Endothelial cell of umbilical vein (primary cell): Measurements from ENCODE around the gene PTTG1. TPM values are rescaled to one million over a fixed set of nuclear protein-coding genes. Genes with fewer than 3 reads are reported as not detected.

Experiments
- BruUV-seq: library from RNA; stranded (reverse); fragments of 400-500 nt; replicated peaks from 2 replicates; lab custom pipeline; 2021; lab: Mats Ljungman, UMichigan
- CTCF ChIA-PET: fragments of 300-600, 350-600 bp; sonication (Branson Sonifier 250); formaldehyde crosslinking; loops from one replicate; lab custom pipeline; 2021; ENCODE audit warnings: antibody characterized with exemption, inconsistent platforms; lab: Charles Lee
- POLR2A ChIA-PET: fragments of 300-600, 350-600 bp; sonication (Branson Sonifier 250); formaldehyde crosslinking; loops from one replicate; lab custom pipeline; 2021; ENCODE audit warnings: antibody characterized with exemption, inconsistent platforms; lab: Charles Lee
- DNase-seq: peaks from one replicate; pipeline ENCODE4 v3.0.0-alpha.2; 2011; ENCODE audit warnings: low read depth, low spot score
- FAIRE-seq: peaks from 2 replicates; lab custom pipeline; 2011; peaks lifted over from hg19 to GRCh38; lab: Jason Lieb, UNC
- H2AFZ ChIP-seq: 2 replicates; pipeline ENCODE4 v1.6.0; 2012; ENCODE audit warnings: low read depth, low read length, control low read depth, inconsistent platforms
- H3K27ac ChIP-seq: 2 replicates; pipeline ENCODE4 v1.5.1; 2011; ENCODE audit warnings: low read depth, mild to moderate bottlenecking, control low read depth, low read length, moderate library complexity; ENCODE audit not compliant: insufficient read depth
- H3K27me3 ChIP-seq, 2 experiments: 2 replicates each; pipeline versions ENCODE4 v1.6.0 to v1.6.1; 2011; ENCODE audit warnings: low read length in 2 of 2, mixed read lengths in 1 of 2; ENCODE audit not compliant: control insufficient read depth in 2 of 2, insufficient read depth in 2 of 2
- H3K36me3 ChIP-seq, 2 experiments: 2 replicates in 1 of 2; 3 replicates in 1 of 2; pipeline ENCODE4 v1.5.1; 2011; ENCODE audit warnings: low read length in 2 of 2, mild to moderate bottlenecking in 1 of 2, moderate library complexity in 1 of 2; ENCODE audit not compliant: control insufficient read depth in 2 of 2, insufficient read depth in 2 of 2; ENCODE audit errors: extremely low read depth in 1 of 2
- H3K4me1 ChIP-seq: 3 replicates; pipeline ENCODE4 v1.5.1; 2011; ENCODE audit warnings: mild to moderate bottlenecking, low read length; ENCODE audit not compliant: control insufficient read depth, insufficient read depth; ENCODE audit errors: extremely low read depth
- H3K4me2 ChIP-seq: 2 replicates; pipeline ENCODE4 v1.6.1; 2011; ENCODE audit warnings: low read length, control low read depth, mixed read lengths; ENCODE audit not compliant: insufficient read depth
- H3K4me3 ChIP-seq, 3 experiments: fragments of 200-600 bp in 1 of 3; sonication (generic), shearing (Covaris generic) in 1 of 3; replicated peaks in 1 of 3; 2 replicates each; pipeline ENCODE4 v1.5.1; 2011 to 2016; ENCODE audit warnings: control low read depth in 3 of 3, low read length in 3 of 3, mild to moderate bottlenecking in 2 of 3, inconsistent platforms in 1 of 3, low read depth in 1 of 3, moderate library complexity in 1 of 3; ENCODE audit not compliant: insufficient read depth in 1 of 3
- H3K79me2 ChIP-seq: 2 replicates; pipeline ENCODE4 v1.6.0; 2012; ENCODE audit warnings: low read length, inconsistent platforms; ENCODE audit not compliant: control insufficient read depth, insufficient read depth
- H3K9ac ChIP-seq: replicated peaks from 2 replicates; pipeline ENCODE3; 2011; ENCODE audit warnings: low read length, control low read depth; ENCODE audit not compliant: insufficient read depth; ENCODE audit errors: extremely low read depth
- H3K9me1 ChIP-seq: replicated peaks from 3 replicates; pipeline ENCODE4 v1.6.0; 2011; ENCODE audit warnings: mild to moderate bottlenecking, low read length; ENCODE audit not compliant: control insufficient read depth, insufficient read depth; ENCODE audit errors: extremely low read depth
- H3K9me3 ChIP-seq: replicated peaks from 2 replicates; pipeline ENCODE4 v1.5.1; 2012; ENCODE audit warnings: low read length, inconsistent platforms; ENCODE audit not compliant: control insufficient read depth, insufficient read depth
- H4K20me1 ChIP-seq: replicated peaks from 2 replicates; pipeline ENCODE3; 2011; ENCODE audit warnings: mild to moderate bottlenecking, low read length; ENCODE audit not compliant: control insufficient read depth, insufficient read depth; ENCODE audit errors: extremely low read depth
- EZH2 ChIP-seq: IDR thresholded peaks from 2 replicates; pipeline ENCODE4 v1.6.1; 2012; ENCODE audit warnings: borderline replicate concordance, low read depth, mild to moderate bottlenecking, moderate library complexity, low read length, inconsistent platforms; ENCODE audit not compliant: severe bottlenecking
- FOS ChIP-seq: IDR thresholded peaks from 2 replicates; pipeline ENCODE4 v1.6.1; 2011; ENCODE audit warnings: mild to moderate bottlenecking, low read length, moderate library complexity, borderline replicate concordance; ENCODE audit not compliant: insufficient read depth
- GATA2 ChIP-seq: IDR thresholded peaks from 2 replicates; pipeline ENCODE4 v1.7.0; 2011; ENCODE audit warnings: low read depth, mild to moderate bottlenecking, moderate library complexity, mixed read lengths, low read length; ENCODE audit not compliant: insufficient read length, insufficient read depth
- JUN ChIP-seq: IDR thresholded peaks from 2 replicates; pipeline ENCODE4 v1.6.1; 2011; ENCODE audit warnings: borderline replicate concordance, low read depth; ENCODE audit not compliant: insufficient read length, insufficient read depth
- MYC ChIP-seq: IDR thresholded peaks from one replicate; pipeline ENCODE4 v1.6.1; 2011; ENCODE audit warnings: mild to moderate bottlenecking, low read depth, low read length
- POLR2A ChIP-seq: IDR thresholded peaks from 2 replicates; pipeline ENCODE4 v1.6.1; 2012; ENCODE audit warnings: low read depth, mild to moderate bottlenecking, control low read depth, low read length
- POLR2AphosphoS5 ChIP-seq: IDR thresholded peaks from 2 replicates; pipeline ENCODE4 v1.6.1; 2012; ENCODE audit warnings: low read depth, mild to moderate bottlenecking, control low read depth, low read length, moderate library complexity; ENCODE audit not compliant: insufficient read depth
- dilution Hi-C: fragments of 300-500 bp; cut with MboI; formaldehyde crosslinking; loops from one replicate; pipeline ENCODE4 v1.15.0; 2019; ENCODE audit warnings: low sequenced_read_pairs; ENCODE audit not compliant: extremely low pct_ligation_motif_present
- intact Hi-C: fragments of 100-400 bp; cut with micrococcal nuclease; formaldehyde crosslinking; loops from one replicate; pipeline ENCODE4 v1.10.0; 2022
- polyA plus RNA-seq, 4 experiments: library from polyadenylated mRNA; depleted of rRNA in 3 of 4; stranded (reverse) in 3 of 4; unstranded in 1 of 4; fragments of >200 nt; gene quantifications; 2 replicates each; pipeline versions ENCODE4 v1.2.1 to v1.2.3, GENCODE V29; 2011 to 2012; ENCODE audit warnings: missing spikeins in 1 of 4
- total RNA-seq: library from RNA; stranded (reverse); gene quantifications from 2 replicates; pipeline ENCODE4 v1.2.3, GENCODE V29; 2021
- TF ChIP-seq, protein P1 (sequence below): IDR thresholded peaks from 2 replicates; pipeline ENCODE4 v1.6.1; 2011; ENCODE audit not compliant: insufficient read depth, insufficient read length
- TF ChIP-seq, protein P2 (sequence below), 2 donors: IDR thresholded peaks; 1 replicate in 1 of 2; 2 replicates in 1 of 2; pipeline ENCODE4 v1.5.1; 2011; ENCODE audit warnings: low read length in 2 of 2, mild to moderate bottlenecking in 2 of 2, moderate library complexity in 2 of 2, control low read depth in 1 of 2, inconsistent platforms in 1 of 2, low read depth in 1 of 2; ENCODE audit not compliant: insufficient read depth in 1 of 2; ENCODE audit errors: extremely low read depth in 1 of 2

Gene PTTG1
- total and polyA plus RNA-seq, 2 donors (not counting 3 experiments of a cell fraction or from before 2014, with no cell fraction given) = 140 to 157 TPM

DNA sequence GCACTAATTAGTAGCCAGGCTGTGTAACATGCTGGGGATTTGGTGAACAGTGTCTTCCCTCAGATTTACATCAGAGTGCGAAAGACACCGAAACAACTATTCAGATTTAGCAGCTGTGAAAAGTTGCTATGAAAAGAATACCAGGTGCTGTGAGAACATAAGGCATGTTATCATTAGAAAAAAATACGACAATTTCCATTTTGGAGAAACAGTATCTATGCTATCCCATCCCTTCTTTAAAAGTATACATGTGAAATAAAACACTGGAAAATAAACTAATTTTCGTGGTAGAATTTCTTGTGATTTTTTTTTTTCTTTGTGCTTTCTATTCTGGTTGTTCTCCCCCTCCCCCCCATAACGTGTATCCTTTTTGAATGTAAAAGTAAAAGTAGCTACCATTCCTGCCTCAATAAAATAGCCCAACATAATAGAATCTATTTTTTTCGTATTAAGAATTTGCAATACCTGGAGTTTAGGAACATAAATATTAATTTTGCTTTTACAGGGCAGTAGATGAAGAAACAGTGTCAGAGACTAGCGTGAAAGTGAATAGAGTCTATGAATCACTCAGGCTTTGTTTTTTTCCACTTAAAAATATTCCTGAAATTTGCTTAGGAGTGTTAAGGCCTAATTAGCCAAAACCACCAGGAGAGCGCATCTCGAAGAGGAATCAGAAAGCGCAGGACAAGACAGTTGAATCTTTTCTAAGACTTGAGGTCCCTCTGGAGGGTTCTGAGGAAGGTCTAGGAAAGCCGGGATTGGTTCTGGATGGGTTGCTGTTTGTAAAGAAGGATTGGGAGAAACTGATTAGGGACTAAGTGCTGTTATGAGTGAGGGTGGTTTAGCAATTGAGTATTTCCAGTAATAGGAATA, 2.0 kb upstream of the PTTG1 start:
- CTCF ChIA-PET = interaction anchor here (0.6 to 2.8 kb wide), 9 partner anchors 12 to 398 kb away, joined by 3 to 8 read pairs (median 6); partner anchors contain the start of gene FAM200C
- H3K79me2 ChIP-seq = peaks cover 57% of the 10 kb centered on the region
- peak overlapping the region; percentile 99 for H3K4me2 ChIP-seq
- no peaks in the 10 kb centered on the region for H3K9me3 ChIP-seq
- FAIRE-seq (no peak), DNase-seq (no peak)
- dilution Hi-C loops (no loop called here), intact Hi-C loops (loop anchor here (1.0 to 2.0 kb wide), 3 partner anchors 19 to 301 kb away; partner anchors contain the start of genes FAM200C and PWWP2A)
- peak overlapping the region; percentile 84 for H3K9ac ChIP-seq
- H3K36me3 ChIP-seq = peaks cover 0 to 2% of the 10 kb centered on the region in 2 experiments
- POLR2A ChIA-PET = interaction anchor here (0.6 to 1.9 kb wide), 7 partner anchors 17 to 348 kb away, joined by 3 to 10 read pairs (median 4); partner anchors contain the start of gene PWWP2A
- TF ChIP-seq MYC (no peak), EZH2 (no peak), POLR2A (no peak), POLR2AphosphoS5 (no peak), JUN (no peak), FOS (no peak), GATA2 (no peak)
- TF ChIP-seq, protein P1, sequence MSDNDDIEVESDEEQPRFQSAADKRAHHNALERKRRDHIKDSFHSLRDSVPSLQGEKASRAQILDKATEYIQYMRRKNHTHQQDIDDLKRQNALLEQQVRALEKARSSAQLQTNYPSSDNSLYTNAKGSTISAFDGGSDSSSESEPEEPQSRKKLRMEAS = no peak
- TF ChIP-seq, protein P2, sequence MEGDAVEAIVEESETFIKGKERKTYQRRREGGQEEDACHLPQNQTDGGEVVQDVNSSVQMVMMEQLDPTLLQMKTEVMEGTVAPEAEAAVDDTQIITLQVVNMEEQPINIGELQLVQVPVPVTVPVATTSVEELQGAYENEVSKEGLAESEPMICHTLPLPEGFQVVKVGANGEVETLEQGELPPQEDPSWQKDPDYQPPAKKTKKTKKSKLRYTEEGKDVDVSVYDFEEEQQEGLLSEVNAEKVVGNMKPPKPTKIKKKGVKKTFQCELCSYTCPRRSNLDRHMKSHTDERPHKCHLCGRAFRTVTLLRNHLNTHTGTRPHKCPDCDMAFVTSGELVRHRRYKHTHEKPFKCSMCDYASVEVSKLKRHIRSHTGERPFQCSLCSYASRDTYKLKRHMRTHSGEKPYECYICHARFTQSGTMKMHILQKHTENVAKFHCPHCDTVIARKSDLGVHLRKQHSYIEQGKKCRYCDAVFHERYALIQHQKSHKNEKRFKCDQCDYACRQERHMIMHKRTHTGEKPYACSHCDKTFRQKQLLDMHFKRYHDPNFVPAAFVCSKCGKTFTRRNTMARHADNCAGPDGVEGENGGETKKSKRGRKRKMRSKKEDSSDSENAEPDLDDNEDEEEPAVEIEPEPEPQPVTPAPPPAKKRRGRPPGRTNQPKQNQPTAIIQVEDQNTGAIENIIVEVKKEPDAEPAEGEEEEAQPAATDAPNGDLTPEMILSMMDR (IDR thresholded peaks at IDR 0.05; ENCODE audit: extremely low read depth in 1 of 2, insufficient read depth in 1 of 2, low read depth in 1 of 2, low read length in 2 of 2) = no peak
- H3K4me1 ChIP-seq = peaks cover 47% of the 10 kb centered on the region
- H3K27me3 ChIP-seq = no peaks in the 10 kb centered on the region
- H3K9me1 ChIP-seq = no peaks in the 10 kb centered on the region
- peak overlapping the region; percentile 76 for H2AFZ ChIP-seq
- peak overlapping the region; percentile 70 to 100 (median 91) for H3K4me3 ChIP-seq
- H3K27ac ChIP-seq = peak overlapping the region; percentile 73
- no peaks in the 10 kb centered on the region for H4K20me1 ChIP-seq
- BruUV-seq = TSS peak; percentile 14
